GM12873 (cell line): ENCODE data around the gene CDA.

Experiments
- TF ChIP-seq, protein P1 (sequence below): IDR thresholded peaks from 2 replicates; pipeline ENCODE4 v1.5.1; 2012; ENCODE audit warnings: low read depth, mild to moderate bottlenecking, moderate library complexity, low read length, control low read depth; ENCODE audit not compliant: insufficient read depth; ENCODE audit errors: missing control alignments

Gene CDA

GRCh38 chr1:20573987-20574386 lies 14.9 kb upstream of the CDA start:
- TF ChIP-seq, protein P1, sequence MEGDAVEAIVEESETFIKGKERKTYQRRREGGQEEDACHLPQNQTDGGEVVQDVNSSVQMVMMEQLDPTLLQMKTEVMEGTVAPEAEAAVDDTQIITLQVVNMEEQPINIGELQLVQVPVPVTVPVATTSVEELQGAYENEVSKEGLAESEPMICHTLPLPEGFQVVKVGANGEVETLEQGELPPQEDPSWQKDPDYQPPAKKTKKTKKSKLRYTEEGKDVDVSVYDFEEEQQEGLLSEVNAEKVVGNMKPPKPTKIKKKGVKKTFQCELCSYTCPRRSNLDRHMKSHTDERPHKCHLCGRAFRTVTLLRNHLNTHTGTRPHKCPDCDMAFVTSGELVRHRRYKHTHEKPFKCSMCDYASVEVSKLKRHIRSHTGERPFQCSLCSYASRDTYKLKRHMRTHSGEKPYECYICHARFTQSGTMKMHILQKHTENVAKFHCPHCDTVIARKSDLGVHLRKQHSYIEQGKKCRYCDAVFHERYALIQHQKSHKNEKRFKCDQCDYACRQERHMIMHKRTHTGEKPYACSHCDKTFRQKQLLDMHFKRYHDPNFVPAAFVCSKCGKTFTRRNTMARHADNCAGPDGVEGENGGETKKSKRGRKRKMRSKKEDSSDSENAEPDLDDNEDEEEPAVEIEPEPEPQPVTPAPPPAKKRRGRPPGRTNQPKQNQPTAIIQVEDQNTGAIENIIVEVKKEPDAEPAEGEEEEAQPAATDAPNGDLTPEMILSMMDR: no peak

GRCh38 chr1:20574686-20575540 lies 14.0 kb upstream of the CDA start:
- TF ChIP-seq, protein P1: peak; percentile 71

DNA sequence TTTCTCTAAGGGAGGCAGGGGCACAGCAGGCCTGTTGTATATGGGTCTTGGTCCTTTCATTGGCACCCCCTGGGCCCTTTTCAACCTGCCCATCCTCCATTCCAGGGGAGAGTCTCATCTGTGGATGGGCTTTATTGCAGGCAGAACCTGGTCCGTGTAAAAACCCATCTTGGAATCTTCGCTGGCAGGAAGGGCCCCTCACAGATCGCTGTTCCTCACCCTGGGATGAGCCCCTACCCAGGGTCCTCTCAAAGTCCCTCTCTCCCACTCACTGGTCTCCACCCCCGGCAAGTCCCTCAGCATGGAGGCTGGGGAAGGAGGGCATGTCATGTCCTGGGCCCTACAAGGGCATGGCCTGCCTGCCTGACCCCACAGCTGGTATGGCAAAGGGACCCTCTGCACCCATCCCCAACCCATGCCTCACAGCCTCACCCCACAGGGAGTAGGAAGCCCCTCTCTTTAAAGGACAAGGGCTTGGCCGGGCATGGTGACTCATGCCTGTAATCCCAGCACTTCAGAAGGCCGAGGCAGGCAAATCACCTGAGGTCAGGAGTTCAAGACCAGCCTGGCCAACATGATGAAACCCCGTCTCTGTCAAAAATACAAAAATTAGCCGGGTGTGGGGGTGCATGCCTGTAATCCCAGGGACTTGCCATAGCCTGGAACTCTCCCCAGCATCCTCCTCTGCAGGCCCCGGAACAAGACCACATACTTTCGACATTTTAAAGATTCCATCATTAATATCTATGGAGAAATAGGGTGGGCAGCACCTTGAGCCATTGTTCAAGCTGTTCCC lies 13.2 kb upstream of the CDA start:
- TF ChIP-seq, protein P1: no peak

GRCh38 chr1:20578062-20578461 lies 10.8 kb upstream of the CDA start:
- TF ChIP-seq, protein P1: no peak

GRCh38 chr1:20578721-20579395 lies 10.0 kb upstream of the CDA start:
- TF ChIP-seq, protein P1: no peak

- TF ChIP-seq, protein P1: no peak
These were observed 4.0 kb upstream of the CDA start for GRCh38 chr1:20584890-20585289.
